B cell (primary cell): ENCODE data around the gene CARD9. TPM values are rescaled to one million over a fixed set of nuclear protein-coding genes. Genes with fewer than 3 reads are reported as not detected.

Source experiments
- ATAC-seq: fragments of 200-7000 bp; cut with Tn5 transposase; one replicate; pipeline ENCODE4 v1.10.0; 2021; ENCODE audit warnings: low read depth, mild to moderate bottlenecking, moderate number of reproducible peaks, moderate library complexity
- CTCF ChIA-PET: fragments of 350-600 bp; sonication (Branson Sonifier 250); formaldehyde crosslinking; loops from one replicate; lab custom pipeline; 2021; ENCODE audit warnings: antibody characterized with exemption, inconsistent platforms; lab: Charles Lee
- POLR2A ChIA-PET: fragments of 350-600 bp; sonication (Branson Sonifier 250); formaldehyde crosslinking; loops from one replicate; lab custom pipeline; 2021; ENCODE audit warnings: antibody characterized with exemption; lab: Charles Lee
- DNase-seq: peaks from one replicate; pipeline ENCODE4 v3.0.0; 2013
- H2AFZ ChIP-seq: 2 replicates; pipeline ENCODE4 v1.6.1; 2012; ENCODE audit warnings: mild to moderate bottlenecking, low read depth, low read length; ENCODE audit not compliant: insufficient read depth, poor library complexity, severe bottlenecking
- H3K27ac ChIP-seq, 2 donors: 1 replicate in 1 of 2; 2 replicates in 1 of 2; pipeline ENCODE4 v1.5.1; 2012 to 2013; ENCODE audit warnings: low read length in 2 of 2, mild to moderate bottlenecking in 2 of 2, moderate library complexity in 1 of 2
- H3K27me3 ChIP-seq, 4 experiments: fragments of 200-600 bp in 1 of 4; sonication (generic) in 1 of 4; replicated peaks in 1 of 4; 1 replicate in 2 of 4; 2 replicates in 2 of 4; pipeline versions ENCODE4 v1.6.1 to v1.7.0; 2013 to 2016; ENCODE audit warnings: low read length in 3 of 4, mild to moderate bottlenecking in 2 of 4, mixed read lengths in 1 of 4, moderate library complexity in 1 of 4; ENCODE audit not compliant: insufficient read depth in 4 of 4, control insufficient read depth in 3 of 4; ENCODE audit errors: control extremely low read depth in 1 of 4
- H3K36me3 ChIP-seq, 2 experiments: replicated peaks in 1 of 2; 1 replicate in 1 of 2; 2 replicates in 1 of 2; pipeline versions ENCODE4 v1.6.1 to v1.7.1; 2013; ENCODE audit warnings: low read length in 1 of 2; ENCODE audit not compliant: insufficient read depth in 2 of 2, control insufficient read depth in 1 of 2; ENCODE audit errors: control extremely low read depth in 1 of 2, extremely low read depth in 1 of 2
- H3K4me1 ChIP-seq, 2 donors: fragments of 200-600 bp in 1 of 2; sonication (generic) in 1 of 2; 1 replicate in 1 of 2; 2 replicates in 1 of 2; pipeline versions ENCODE4 v1.5.1 to v1.6.1; 2013 to 2017; ENCODE audit warnings: low read length in 2 of 2; ENCODE audit not compliant: control insufficient read depth in 2 of 2, insufficient read depth in 2 of 2
- H3K4me2 ChIP-seq: replicated peaks from 2 replicates; pipeline ENCODE3; 2012; ENCODE audit warnings: mild to moderate bottlenecking, low read depth, low read length; ENCODE audit not compliant: poor library complexity, severe bottlenecking
- H3K4me3 ChIP-seq, 5 experiments: fragments of 200-600 bp in 1 of 5; sonication (generic) in 1 of 5; 1 replicate in 3 of 5; 2 replicates in 2 of 5; pipeline versions ENCODE4 v1.5.1 to v1.7.0; 2011 to 2016; ENCODE audit warnings: low read length in 4 of 5, mild to moderate bottlenecking in 4 of 5, low read depth in 2 of 5, control low read depth in 1 of 5, moderate library complexity in 1 of 5; ENCODE audit not compliant: insufficient read depth in 1 of 5; ENCODE audit errors: control extremely low read depth in 1 of 5, extremely low read depth in 1 of 5
- H3K79me2 ChIP-seq: fragments of 200-600 bp; sonication (generic); one replicate; pipeline ENCODE4 v1.6.0; 2016; ENCODE audit warnings: low read length; ENCODE audit not compliant: control insufficient read depth, insufficient read depth
- H3K9ac ChIP-seq: fragments of 200-600 bp; sonication (generic); 2 replicates; pipeline ENCODE4 v1.6.1; 2017; ENCODE audit warnings: mild to moderate bottlenecking, low read length, moderate library complexity
- H3K9me3 ChIP-seq, 3 donors: one replicate each; pipeline versions ENCODE4 v1.6.1 to v1.7.1; 2013; ENCODE audit warnings: low read length in 2 of 3; ENCODE audit not compliant: control insufficient read depth in 2 of 3, insufficient read depth in 1 of 3; ENCODE audit errors: control extremely low read depth in 1 of 3
- H4K20me1 ChIP-seq: 2 replicates; pipeline ENCODE4 v1.6.0; 2012; ENCODE audit warnings: mild to moderate bottlenecking, low read length; ENCODE audit not compliant: insufficient read depth, control insufficient read depth, poor library complexity, severe bottlenecking
- H3K27ac Mint-ChIP-seq: one replicate; pipeline ENCODE4 v1.8.0; 2021; ENCODE audit warnings: mixed read lengths
- H3K27me3 Mint-ChIP-seq: one replicate; pipeline ENCODE4 v1.8.0; 2021; ENCODE audit warnings: mixed read lengths
- H3K4me1 Mint-ChIP-seq: one replicate; pipeline ENCODE4 v1.8.0; 2021; ENCODE audit warnings: mixed read lengths
- H3K4me3 Mint-ChIP-seq: one replicate; pipeline ENCODE4 v1.8.0; 2021; ENCODE audit warnings: mixed read lengths
- H3K9me3 Mint-ChIP-seq: one replicate; pipeline ENCODE4 v1.8.0; 2022; ENCODE audit warnings: mixed read lengths; ENCODE audit not compliant: insufficient read depth
- EZH2 ChIP-seq: IDR thresholded peaks from 2 replicates; pipeline ENCODE4 v1.6.1; 2012; ENCODE audit warnings: borderline replicate concordance, low read depth, mild to moderate bottlenecking, moderate library complexity, low read length; ENCODE audit not compliant: insufficient read depth, poor library complexity, severe bottlenecking
- WGBS: methylation state at CpG from one replicate; pipeline ENCODE4 v1.1.5; 2013; ENCODE audit warnings: missing lambda C conversion rate; ENCODE audit not compliant: insufficient coverage; 5-methylcytosine and 5-hydroxymethylcytosine counted together
- intact Hi-C: fragments of 100-400 bp; cut with micrococcal nuclease; formaldehyde crosslinking; loops from one replicate; pipeline ENCODE4 v1.10.0; 2022
- polyA plus RNA-seq: library from polyadenylated mRNA; depleted of rRNA; stranded (reverse); fragments of >200 nt; gene quantifications from 2 replicates; pipeline ENCODE4 v1.2.3, GENCODE V29; 2012
- total RNA-seq, 2 donors: library from RNA; stranded (reverse); fragments of 120-200 nt in 1 of 2; gene quantifications; 1 replicate in 1 of 2; 2 replicates in 1 of 2; pipeline versions ENCODE4 v1.2.3 to v1.2.4, GENCODE V29; 2013 to 2022
- TF ChIP-seq, protein P1 (sequence below): fragments of 200-600 bp; IDR thresholded peaks from one replicate; pipeline ENCODE4 v1.8.0; 2022; ENCODE audit warnings: antibody characterized with exemption, mild to moderate bottlenecking

Gene CARD9
- total and polyA plus RNA-seq, 2 donors (not counting 1 experiment from before 2014, with no cell fraction given) = 0.57 to 1.1 TPM

DNA sequence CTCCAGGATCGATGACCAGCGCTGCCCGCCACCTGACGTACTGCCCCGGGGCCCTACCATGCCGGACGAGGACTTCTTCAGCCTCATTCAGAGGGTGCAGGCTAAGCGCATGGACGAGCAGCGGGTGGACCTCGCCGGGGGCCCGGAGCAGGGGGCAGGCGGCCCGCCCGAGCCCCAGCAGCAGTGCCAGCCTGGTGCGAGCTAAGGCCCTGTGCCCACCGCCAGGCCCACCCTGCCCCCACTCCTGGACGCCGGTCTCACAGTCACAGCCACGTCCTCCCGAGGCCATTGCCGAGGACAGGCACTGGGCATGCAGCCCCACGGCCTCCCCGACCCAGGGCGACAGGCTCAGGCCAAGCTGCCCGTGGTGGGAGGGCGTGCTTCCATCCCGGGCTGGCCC is 15.5 kb downstream of the CARD9 start:
- ATAC-seq (no peak), DNase-seq (no peak)
- POLR2A ChIA-PET = no interaction called here
- Histone ChIP-seq H3K9me3 (no peaks in the 10 kb centered on the region), H3K4me2 (no peak overlapping the region), H3K4me3 (no peak overlapping the region), H3K36me3 (peaks cover 0 to 13% of the 10 kb centered on the region in 2 experiments), H3K27ac (no peak overlapping the region), H3K4me1 (peaks cover 0 to 2% of the 10 kb centered on the region in 2 donors), H3K79me2 (no peaks in the 10 kb centered on the region), H2AFZ (no peak overlapping the region), H3K9ac (no peak overlapping the region), H3K27me3 (no peaks in the 10 kb centered on the region), H4K20me1 (peaks cover 19% of the 10 kb centered on the region)
- Mint-ChIP-seq H3K9me3 (no peaks in the 10 kb centered on the region), H3K27ac (no peak overlapping the region), H3K27me3 (no peaks in the 10 kb centered on the region), H3K4me3 (no peak overlapping the region), H3K4me1 (peaks cover 4% of the 10 kb centered on the region)
- intact Hi-C loops = no loop called here
- CTCF ChIA-PET = no interaction called here
- 94% methylated on average over 29 of the region's 29 CpGs for whole genome bisulfite sequencing
- TF ChIP-seq, protein P1, sequence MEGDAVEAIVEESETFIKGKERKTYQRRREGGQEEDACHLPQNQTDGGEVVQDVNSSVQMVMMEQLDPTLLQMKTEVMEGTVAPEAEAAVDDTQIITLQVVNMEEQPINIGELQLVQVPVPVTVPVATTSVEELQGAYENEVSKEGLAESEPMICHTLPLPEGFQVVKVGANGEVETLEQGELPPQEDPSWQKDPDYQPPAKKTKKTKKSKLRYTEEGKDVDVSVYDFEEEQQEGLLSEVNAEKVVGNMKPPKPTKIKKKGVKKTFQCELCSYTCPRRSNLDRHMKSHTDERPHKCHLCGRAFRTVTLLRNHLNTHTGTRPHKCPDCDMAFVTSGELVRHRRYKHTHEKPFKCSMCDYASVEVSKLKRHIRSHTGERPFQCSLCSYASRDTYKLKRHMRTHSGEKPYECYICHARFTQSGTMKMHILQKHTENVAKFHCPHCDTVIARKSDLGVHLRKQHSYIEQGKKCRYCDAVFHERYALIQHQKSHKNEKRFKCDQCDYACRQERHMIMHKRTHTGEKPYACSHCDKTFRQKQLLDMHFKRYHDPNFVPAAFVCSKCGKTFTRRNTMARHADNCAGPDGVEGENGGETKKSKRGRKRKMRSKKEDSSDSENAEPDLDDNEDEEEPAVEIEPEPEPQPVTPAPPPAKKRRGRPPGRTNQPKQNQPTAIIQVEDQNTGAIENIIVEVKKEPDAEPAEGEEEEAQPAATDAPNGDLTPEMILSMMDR = no peak
- TF ChIP-seq EZH2 = no peak

DNA sequence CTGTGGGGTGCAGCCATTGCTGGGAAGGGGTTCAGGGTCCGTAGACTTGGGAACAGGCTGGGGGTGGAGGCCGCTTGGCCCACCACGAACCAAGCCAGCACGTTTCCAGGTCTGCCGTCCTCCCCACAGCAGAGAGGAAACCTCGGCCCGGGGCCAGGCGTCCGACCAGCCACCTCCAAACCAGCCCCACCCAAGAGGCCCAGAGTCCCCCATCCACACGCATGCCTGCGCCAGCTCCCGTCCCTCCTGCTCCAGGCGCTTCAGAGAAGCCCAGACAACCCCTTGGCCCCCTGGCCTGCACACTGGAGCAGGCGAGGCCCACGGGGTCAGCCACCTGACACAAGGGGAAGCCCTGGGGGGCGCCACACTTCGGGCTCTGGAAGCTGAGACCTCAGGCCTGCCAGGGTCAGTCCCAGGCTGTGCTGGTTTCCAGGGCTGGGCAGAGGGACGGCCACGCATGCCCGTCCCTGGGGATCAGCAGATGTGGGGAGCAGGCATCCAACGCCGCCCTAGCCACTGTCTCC is 16.2 kb downstream of the CARD9 start:
- no peak overlapping the region for H3K27ac Mint-ChIP-seq
- DNase-seq = no peak
- Histone ChIP-seq H3K79me2 (no peaks in the 10 kb centered on the region), H3K27me3 (no peaks in the 10 kb centered on the region), H3K4me1 (no peaks in the 10 kb centered on the region), H3K36me3 (peaks cover 0 to 13% of the 10 kb centered on the region in 2 experiments), H2AFZ (no peak overlapping the region), H4K20me1 (peaks cover 12% of the 10 kb centered on the region), H3K4me2 (no peak overlapping the region), H3K27ac (no peak overlapping the region), H3K9ac (no peak overlapping the region), H3K9me3 (no peaks in the 10 kb centered on the region), H3K4me3 (no peak overlapping the region)
- no peaks in the 10 kb centered on the region for H3K9me3 Mint-ChIP-seq
- ATAC-seq = no peak
- intact Hi-C loops = no loop called here
- ChIA-PET CTCF (no interaction called here), POLR2A (no interaction called here)
- no peaks in the 10 kb centered on the region for H3K27me3 Mint-ChIP-seq
- H3K4me1 Mint-ChIP-seq = no peaks in the 10 kb centered on the region
- H3K4me3 Mint-ChIP-seq = no peak overlapping the region
- TF ChIP-seq EZH2 = no peak
- TF ChIP-seq, protein P1 = no peak
- 82% methylated on average over 22 of the region's 22 CpGs for WGBS
